ENCODE measurements around the gene MAML3.

Gene MAML3

GRCh38 chr4:139769364-139769763, 384.6 kb downstream of the MAML3 start:
- DNase-seq: no peak

GRCh38 chr4:139768896-139769295, 385.1 kb downstream of the MAML3 start:
- DNase-seq: no peak

GRCh38 chr4:139768366-139768765, 385.6 kb downstream of the MAML3 start:
- DNase-seq: no peak

- no peak for DNase-seq
Observed at GRCh38 chr4:139767585-139767984, 386.4 kb downstream of the MAML3 start.

- no peak for DNase-seq
Observed at GRCh38 chr4:139767168-139767567, 386.8 kb downstream of the MAML3 start.

GRCh38 chr4:139764686-139765310, 389.2 kb downstream of the MAML3 start:
- DNase-seq: no peak

GRCh38 chr4:139764182-139764581, 389.8 kb downstream of the MAML3 start:
- DNase-seq: no peak

- DNase-seq: peak; percentile 9 to 46 (median 26)
Observed at GRCh38 chr4:139763672-139764071, 390.3 kb downstream of the MAML3 start.

- DNase-seq: peak in 1 of 3 experiments; percentile 39
Observed at GRCh38 chr4:139763205-139763604, 390.8 kb downstream of the MAML3 start.

GRCh38 chr4:139762720-139763119, 391.3 kb downstream of the MAML3 start:
- DNase-seq: no peak

GRCh38 chr4:139761461-139761860, 392.5 kb downstream of the MAML3 start:
- peak in 1 of 3 experiments; percentile 9 for DNase-seq

- DNase-seq: no peak
Observed at GRCh38 chr4:139760567-139760966, 393.4 kb downstream of the MAML3 start.

GRCh38 chr4:139759097-139759496, 394.9 kb downstream of the MAML3 start:
- no peak for DNase-seq

GRCh38 chr4:139756391-139757180, 397.4 kb downstream of the MAML3 start:
- DNase-seq: no peak

GRCh38 chr4:139754938-139755337, 399.0 kb downstream of the MAML3 start:
- DNase-seq: peak in 1 of 3 experiments; percentile 36

- no peak for DNase-seq
Observed at GRCh38 chr4:139753686-139754085, 400.3 kb downstream of the MAML3 start.

- DNase-seq: no peak
Observed at GRCh38 chr4:139749835-139750498, 404.0 kb downstream of the MAML3 start.

- no peak for DNase-seq
Observed at GRCh38 chr4:139749338-139749737, 404.6 kb downstream of the MAML3 start.

- DNase-seq: peak in 1 of 3 experiments; percentile 28
Observed at GRCh38 chr4:139746431-139747171, 407.4 kb downstream of the MAML3 start.

GRCh38 chr4:139745111-139745639, 408.8 kb downstream of the MAML3 start:
- DNase-seq: no peak

GRCh38 chr4:139744232-139744631, 409.8 kb downstream of the MAML3 start:
- no peak for DNase-seq

- no peak for DNase-seq
Observed at GRCh38 chr4:139743027-139743426, 411.0 kb downstream of the MAML3 start.

GRCh38 chr4:139740531-139741041, 413.4 kb downstream of the MAML3 start:
- peak in 1 of 3 experiments; percentile 31 for DNase-seq

Data from NCI-H1417 (cell line).